Transverse colon (tissue), 4 donors: ENCODE measurements around the gene TBX1. TPM values are rescaled to one million over a fixed set of nuclear protein-coding genes. Genes with fewer than 3 reads are reported as not detected.
"Not testable (repeated sequence)": the region's sequence is repeated elsewhere in the genome, so short reads cannot be mapped to it uniquely, and the experiment has no call there.

Experiments
- DNase-seq: peaks from one replicate; pipeline ENCODE4 v3.0.0-alpha.2; 2019
- H3K27ac ChIP-seq, 4 donors: fragments of 200-600 bp; sonication (generic); 2 replicates each; pipeline ENCODE4 v1.5.1; 2016 to 2018; ENCODE audit warnings: inconsistent platforms in 4 of 4
- H3K27me3 ChIP-seq: fragments of 200-600 bp; sonication (generic); 2 replicates; pipeline ENCODE4 v1.5.1; 2017; ENCODE audit warnings: inconsistent platforms
- H3K36me3 ChIP-seq, 4 donors: fragments of 200-600 bp; sonication (generic); 2 replicates each; pipeline ENCODE4 v1.5.1; 2017 to 2019; ENCODE audit warnings: inconsistent platforms in 4 of 4
- H3K4me1 ChIP-seq, 4 donors: fragments of 200-600 bp; sonication (generic); 2 replicates each; pipeline ENCODE4 v1.5.1; 2017 to 2020; ENCODE audit warnings: inconsistent platforms in 4 of 4
- H3K4me3 ChIP-seq, 4 donors: fragments of 200-600 bp; sonication (generic); 1 replicate in 1 of 4; 2 replicates in 3 of 4; pipeline versions ENCODE4 v1.5.1 to v1.6.1; 2017 to 2019; ENCODE audit warnings: inconsistent platforms in 4 of 4
- H3K9me3 ChIP-seq, 2 donors: fragments of 200-600 bp; sonication (generic); 2 replicates each; pipeline ENCODE4 v1.5.1; 2017 to 2019; ENCODE audit warnings: inconsistent platforms in 2 of 2
- EP300 ChIP-seq: sonication (generic); formaldehyde crosslinking; IDR thresholded peaks from one replicate; pipeline ENCODE4 v1.6.1; 2017; ENCODE audit warnings: antibody characterized with exemption, low read depth
- POLR2A ChIP-seq: fragments of 450-650 bp; IDR thresholded peaks from one replicate; pipeline ENCODE4 v1.6.1; 2016; ENCODE audit warnings: antibody characterized with exemption, mild to moderate bottlenecking, moderate library complexity
- POLR2AphosphoS5 ChIP-seq, 3 donors: sonication (generic); formaldehyde crosslinking; IDR thresholded peaks; one replicate each; pipeline ENCODE4 v1.6.1; 2016; ENCODE audit warnings: antibody characterized with exemption in 3 of 3
- WGBS, 2 donors: methylation state at CpG; one replicate each; pipeline ENCODE4 v1.1.5; 2018; ENCODE audit warnings: low coverage in 1 of 2; 5-methylcytosine and 5-hydroxymethylcytosine counted together
- in situ Hi-C, 4 donors: fragments of 200-750 bp; cut with MboI; loops; one replicate each; pipeline versions ENCODE4 v1.15.0 to v1.15.1; 2017; ENCODE audit warnings: low sequenced_read_pairs in 3 of 4, low pct_ligation_motif_present in 1 of 4, low pct_unique_long_range_greater_than_20kb in 1 of 4
- intact Hi-C: fragments of 100-400 bp; cut with DNase I; formaldehyde crosslinking; loops from one replicate; pipeline ENCODE4 v1.15.1; 2023; ENCODE audit warnings: low total_unique reads
- total RNA-seq, 4 donors: library from RNA; depleted of rRNA; stranded (reverse); fragments of >200 nt; gene quantifications; one replicate each; pipeline ENCODE4 v1.1.0, GENCODE V29; 2016
- TF ChIP-seq, protein P1 (sequence below), 5 experiments: fragments of 200-600 bp in 3 of 5; fragments of 450-650 bp in 2 of 5; sonication (generic) in 3 of 5; IDR thresholded peaks; 1 replicate in 2 of 5; 2 replicates in 3 of 5; pipeline ENCODE4 v1.5.1; 2016 to 2017; ENCODE audit warnings: antibody characterized with exemption in 5 of 5, inconsistent platforms in 3 of 5, mild to moderate bottlenecking in 2 of 5, moderate library complexity in 1 of 5

The TBX1 gene
- total RNA-seq, 4 donors from 2014 or later, result 1.1 to 1.3 TPM; not detected in 2

DNA sequence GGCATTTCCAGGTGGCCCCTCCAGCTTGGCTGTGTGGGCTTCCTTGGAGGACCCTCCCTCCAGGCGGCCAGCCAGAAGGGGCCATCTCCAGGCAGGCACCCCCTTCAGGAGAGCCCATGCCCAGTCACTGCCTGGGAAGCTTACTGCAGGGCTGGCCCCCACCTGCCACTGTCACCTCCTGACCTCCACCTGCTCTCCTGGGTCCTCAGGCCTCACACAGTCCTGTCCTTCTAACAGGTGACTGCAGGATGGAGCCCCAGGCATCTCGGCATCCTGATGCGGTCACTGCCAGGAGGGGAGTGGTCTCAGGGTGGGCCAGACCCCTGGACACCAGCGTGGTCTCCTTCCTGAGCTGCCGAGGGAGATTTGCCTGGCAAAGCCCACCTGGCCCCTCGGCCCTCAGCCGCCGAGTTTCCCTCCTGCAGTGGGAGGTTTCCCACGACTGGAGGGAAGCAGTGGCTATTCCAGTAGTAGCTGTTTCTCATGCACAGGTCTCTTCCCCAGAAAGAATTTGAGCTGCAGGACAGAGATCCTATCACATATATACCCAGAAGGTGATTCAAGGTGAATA lies 13.0 kb downstream of the TBX1 start:
- Histone ChIP-seq H3K27ac (no peak overlapping the region), H3K4me1 (no peaks in the 10 kb centered on the region), H3K9me3 (no peaks in the 10 kb centered on the region), H3K36me3 (no peaks in the 10 kb centered on the region), H3K27me3 (peaks cover 93% of the 10 kb centered on the region), H3K4me3 (no peak overlapping the region)
- no peak for DNase-seq
- intact Hi-C loops (no loop called here), in situ Hi-C loops (no loop called here)
- TF ChIP-seq POLR2A (no peak), POLR2AphosphoS5 (IDR thresholded peaks at IDR 0.05) (no peak)
- 71% methylated on average over 6 of the region's 9 CpGs; no CpG with 5 or more reads in 1 of the 2 donors for WGBS, 2 donors

DNA sequence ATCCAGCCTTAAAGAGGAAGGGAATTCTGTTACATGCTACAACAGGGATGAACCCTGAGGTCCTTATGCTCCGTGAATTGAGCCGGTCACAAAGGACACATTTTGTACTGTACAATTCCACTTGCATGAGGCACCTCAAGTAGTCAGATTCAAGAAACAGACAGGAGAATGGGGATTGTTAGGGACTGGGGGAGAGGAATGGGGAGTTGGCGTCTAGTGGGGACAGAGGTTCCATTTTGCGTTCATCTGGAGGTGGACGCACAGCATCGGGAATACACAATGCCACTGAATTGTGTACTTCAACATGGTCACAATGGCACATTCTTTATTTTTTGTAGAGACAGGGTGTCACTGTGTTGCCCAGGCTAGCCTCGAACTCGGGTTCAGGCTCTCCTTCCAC lies 14.1 kb downstream of the TBX1 start:
- in situ Hi-C loops (no loop called here), intact Hi-C loops (no loop called here)
- Histone ChIP-seq H3K27ac (no peak overlapping the region), H3K4me3 (no peak overlapping the region), H3K9me3 (no peaks in the 10 kb centered on the region), H3K27me3 (peaks cover 87% of the 10 kb centered on the region), H3K36me3 (no peaks in the 10 kb centered on the region), H3K4me1 (no peaks in the 10 kb centered on the region)
- TF ChIP-seq EP300, result no peak
- TF ChIP-seq, protein P1, sequence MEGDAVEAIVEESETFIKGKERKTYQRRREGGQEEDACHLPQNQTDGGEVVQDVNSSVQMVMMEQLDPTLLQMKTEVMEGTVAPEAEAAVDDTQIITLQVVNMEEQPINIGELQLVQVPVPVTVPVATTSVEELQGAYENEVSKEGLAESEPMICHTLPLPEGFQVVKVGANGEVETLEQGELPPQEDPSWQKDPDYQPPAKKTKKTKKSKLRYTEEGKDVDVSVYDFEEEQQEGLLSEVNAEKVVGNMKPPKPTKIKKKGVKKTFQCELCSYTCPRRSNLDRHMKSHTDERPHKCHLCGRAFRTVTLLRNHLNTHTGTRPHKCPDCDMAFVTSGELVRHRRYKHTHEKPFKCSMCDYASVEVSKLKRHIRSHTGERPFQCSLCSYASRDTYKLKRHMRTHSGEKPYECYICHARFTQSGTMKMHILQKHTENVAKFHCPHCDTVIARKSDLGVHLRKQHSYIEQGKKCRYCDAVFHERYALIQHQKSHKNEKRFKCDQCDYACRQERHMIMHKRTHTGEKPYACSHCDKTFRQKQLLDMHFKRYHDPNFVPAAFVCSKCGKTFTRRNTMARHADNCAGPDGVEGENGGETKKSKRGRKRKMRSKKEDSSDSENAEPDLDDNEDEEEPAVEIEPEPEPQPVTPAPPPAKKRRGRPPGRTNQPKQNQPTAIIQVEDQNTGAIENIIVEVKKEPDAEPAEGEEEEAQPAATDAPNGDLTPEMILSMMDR (IDR thresholded peaks at IDR 0.05), result no peak
- no peak for TF ChIP-seq POLR2AphosphoS5 (IDR thresholded peaks at IDR 0.05)
- no peak for TF ChIP-seq POLR2A
- DNase-seq, result no peak
- 71 to 91% methylated on average over 1 to 8 of the region's 8 CpGs for WGBS, 2 donors

DNA sequence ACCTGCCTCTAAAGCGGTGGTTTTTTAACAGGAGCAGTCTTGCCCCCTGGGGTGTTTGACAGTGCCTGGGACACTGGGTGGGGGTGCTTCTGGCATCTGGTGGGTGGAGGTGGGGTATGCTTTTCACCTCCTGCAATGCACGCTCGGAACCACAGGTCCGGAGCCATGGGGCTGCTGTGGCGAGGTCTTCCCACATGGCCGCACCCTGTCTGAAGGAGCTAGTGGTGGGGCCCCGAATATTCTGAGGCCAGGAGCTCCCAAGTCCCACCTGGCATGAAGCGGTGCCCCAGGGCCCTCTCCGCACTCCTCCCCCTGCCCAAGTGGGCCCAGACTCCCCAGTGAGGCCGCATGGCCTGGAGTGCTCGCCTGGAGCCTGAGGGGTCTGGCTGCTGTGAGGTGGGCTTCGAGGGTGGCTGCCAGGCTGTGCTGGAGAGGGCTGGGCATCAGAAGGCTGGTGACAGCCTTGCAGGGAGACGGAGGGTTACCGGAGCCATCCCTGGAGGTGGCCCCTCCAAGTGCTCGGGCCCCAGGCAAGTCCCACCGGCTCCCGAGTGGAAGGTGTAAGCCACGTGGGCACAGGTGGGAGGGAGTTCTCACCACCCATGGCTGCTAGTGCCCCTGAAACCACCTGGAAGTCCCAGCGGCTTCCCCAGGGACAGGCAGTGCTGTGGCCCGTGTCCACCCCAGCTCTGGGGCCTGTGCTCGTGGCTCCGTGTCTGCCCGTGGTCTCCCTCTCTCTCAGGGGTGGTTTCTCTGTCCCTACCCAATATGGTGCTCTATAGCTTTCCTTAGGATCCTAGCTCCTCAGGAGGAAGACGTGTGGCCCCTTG lies 15.1 kb downstream of the TBX1 start:
- Histone ChIP-seq H3K36me3 (no peaks in the 10 kb centered on the region), H3K27ac (no peak overlapping the region), H3K4me3 (no peak overlapping the region), H3K4me1 (no peaks in the 10 kb centered on the region), H3K9me3 (no peaks in the 10 kb centered on the region), H3K27me3 (peaks cover 76% of the 10 kb centered on the region)
- in situ Hi-C loops (no loop called here), intact Hi-C loops (no loop called here)
- TF ChIP-seq POLR2A (no peak), POLR2AphosphoS5 (IDR thresholded peaks at IDR 0.05) (no peak), EP300 (no peak)
- TF ChIP-seq, protein P1 (IDR thresholded peaks at IDR 0.05), result no peak
- WGBS, 2 donors, result 86% methylated on average over 22 of the region's 24 CpGs; no CpG with 5 or more reads in 1 of the 2 donors
- DNase-seq, result no peak

DNA sequence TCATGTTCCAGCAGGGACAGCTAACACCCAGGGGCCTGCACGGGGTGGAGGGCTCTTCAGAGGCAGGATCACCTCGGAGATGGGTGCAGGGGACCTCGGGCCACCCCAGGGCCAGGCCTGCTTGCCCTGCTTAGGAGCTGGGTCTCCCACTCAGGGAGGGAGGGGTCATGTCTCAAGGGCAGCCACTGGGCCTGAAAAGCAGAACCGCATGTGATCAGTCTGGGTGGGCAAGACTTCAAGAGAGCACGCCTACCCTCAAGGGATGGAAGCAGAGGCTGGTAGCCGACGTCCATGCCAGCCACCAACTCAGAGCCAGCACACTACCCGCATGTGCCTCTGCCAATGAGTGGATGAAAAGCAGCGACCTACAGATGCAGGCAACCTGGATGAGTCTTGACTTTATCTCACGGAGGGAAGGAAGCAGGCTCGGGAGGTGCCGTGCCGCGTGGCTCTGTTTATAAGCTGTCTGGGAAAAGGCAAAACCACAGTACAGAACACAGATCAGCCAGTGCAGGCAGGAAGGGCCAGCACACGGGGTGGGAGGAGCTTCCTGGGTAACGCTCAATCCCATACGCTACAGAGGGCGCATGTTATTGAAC lies 16.0 kb downstream of the TBX1 start:
- Histone ChIP-seq H3K4me1 (no peaks in the 10 kb centered on the region), H3K36me3 (no peaks in the 10 kb centered on the region), H3K27ac (no peak overlapping the region), H3K4me3 (no peak overlapping the region), H3K27me3 (peaks cover 74% of the 10 kb centered on the region), H3K9me3 (no peaks in the 10 kb centered on the region)
- intact Hi-C loops (no loop called here), in situ Hi-C loops (no loop called here)
- no peak for TF ChIP-seq POLR2AphosphoS5 (IDR thresholded peaks at IDR 0.05)
- TF ChIP-seq, protein P1 (IDR thresholded peaks at IDR 0.05), result no peak
- DNase-seq, result no peak
- WGBS, 2 donors, result 14 to 38% methylated on average over 4 to 18 of the region's 18 CpGs

DNA sequence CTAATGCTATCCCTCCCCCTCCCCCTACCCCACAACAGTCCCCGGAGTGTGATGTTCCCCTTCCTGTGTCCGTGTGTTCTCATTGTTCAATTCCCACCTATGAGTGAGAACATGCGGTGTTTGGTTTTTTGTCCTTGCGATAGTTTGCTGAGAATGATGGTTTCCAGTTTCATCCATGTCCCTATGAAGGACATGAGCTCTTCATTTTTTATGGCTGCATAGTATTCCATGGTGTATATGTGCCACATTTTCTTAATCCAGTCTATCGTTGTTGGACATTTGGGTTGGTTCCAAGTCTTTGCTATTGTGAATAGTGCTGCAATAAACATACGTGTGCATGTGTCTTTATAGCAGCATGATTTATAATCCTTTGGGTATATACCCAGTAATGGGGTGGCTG lies 16.6 kb downstream of the TBX1 start:
- H3K4me3 ChIP-seq, in situ Hi-C loops, H3K4me1 ChIP-seq, H3K27ac ChIP-seq, H3K9me3 ChIP-seq, intact Hi-C loops, H3K36me3 ChIP-seq, DNase-seq: not testable (repeated sequence)
- peaks cover 74% of the 10 kb centered on the region for H3K27me3 ChIP-seq
- 77% methylated on average over 6 of the region's 6 CpGs; no CpG with 5 or more reads in 1 of the 2 donors for WGBS, 2 donors
